Endometrium (tissue), 2 donors: Measurements from ENCODE around the gene TBC1D7.

Experiments used
- FAIRE-seq: peaks from 2 replicates; lab custom pipeline; 2012; peaks lifted over from hg19 to GRCh38; lab: Jason Lieb, UNC
- donor health status: control.
- donor health status: control.

Gene TBC1D7

DNA sequence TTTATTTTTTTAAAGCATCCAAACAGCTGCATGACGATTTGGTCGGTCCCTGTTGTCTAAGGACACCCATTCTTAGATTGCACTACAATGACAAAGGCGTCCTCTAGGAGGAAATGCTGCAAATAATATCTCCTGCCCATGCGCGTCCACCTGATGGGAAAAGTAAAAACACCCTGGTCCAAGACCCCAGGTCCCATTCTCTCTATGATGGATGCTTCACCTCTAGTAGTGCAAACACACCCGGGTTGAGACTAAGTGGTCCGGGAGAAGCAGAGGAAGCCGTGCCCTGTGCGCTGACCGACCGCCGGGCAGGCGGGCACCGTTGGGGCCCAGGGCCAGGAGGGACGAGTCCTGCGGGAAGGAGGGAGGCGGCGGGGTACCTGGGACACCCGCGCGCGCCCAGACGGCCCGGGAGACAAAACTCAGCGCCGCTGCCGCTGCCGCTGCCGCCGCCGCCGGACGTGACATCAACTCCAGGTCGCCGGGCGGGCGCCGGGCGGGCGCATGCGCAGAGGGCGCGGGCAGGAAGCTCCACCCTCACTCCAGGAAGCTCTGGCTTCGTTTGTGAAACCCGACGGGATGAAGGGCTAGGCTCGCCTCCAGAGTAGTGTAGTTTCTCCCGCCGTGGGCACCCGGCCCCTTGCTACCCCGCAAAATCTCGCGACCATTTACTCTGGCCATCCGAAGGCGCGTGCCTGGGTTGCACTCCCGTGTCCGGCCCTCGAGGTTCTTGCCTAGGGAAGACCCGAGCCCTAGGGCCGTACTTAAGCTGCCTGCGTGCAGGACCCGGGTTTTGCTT is at the start of gene TBC1D7:
TSS of gene TBC1D7 (minus strand) at position 462 of the 799 bp plus-strand sequence. CDS start 1,639 bp downstream, outside the sequence.
- FAIRE-seq: no peak

DNA sequence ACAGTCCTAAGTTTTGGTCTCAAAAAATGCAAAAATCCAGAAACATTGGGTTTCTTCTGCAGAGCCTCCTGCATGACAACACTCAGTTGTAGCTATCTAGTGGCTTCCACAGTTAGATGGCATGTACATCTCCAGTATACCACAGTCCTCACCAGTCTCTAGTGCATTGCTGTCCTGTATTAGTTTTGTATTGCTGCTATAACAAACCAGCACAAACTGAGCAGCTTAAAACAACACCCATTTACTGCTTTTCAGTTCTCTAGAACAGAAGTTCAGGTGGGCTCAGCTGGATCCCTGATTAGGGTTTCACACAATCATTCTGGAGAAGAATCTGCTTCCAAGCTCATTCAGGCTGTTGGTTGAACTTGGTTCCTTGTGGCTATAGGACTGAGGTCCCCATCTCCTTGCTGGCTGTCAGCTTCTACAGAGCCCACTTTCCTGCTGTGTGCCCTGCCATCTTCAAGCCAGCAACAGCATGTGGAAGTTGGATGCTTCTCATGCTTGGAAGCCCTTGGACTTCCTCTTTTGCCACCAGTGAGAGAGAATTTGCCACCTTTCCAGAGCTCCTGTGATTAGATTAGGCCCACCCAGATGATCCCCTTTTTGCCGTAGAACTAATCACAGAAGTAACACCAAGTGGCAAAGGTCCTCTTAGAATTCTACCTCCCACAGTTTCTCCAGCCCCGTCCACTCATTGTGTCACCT is 48.9 kb upstream of the TBC1D7 start:
- no peak for FAIRE-seq

GRCh38 chr6:13375360-13375878 is 47.1 kb upstream of the TBC1D7 start:
- no peak for FAIRE-seq

- no peak for FAIRE-seq
These were observed 45.6 kb upstream of the TBC1D7 start for GRCh38 chr6:13373919-13374318.

DNA sequence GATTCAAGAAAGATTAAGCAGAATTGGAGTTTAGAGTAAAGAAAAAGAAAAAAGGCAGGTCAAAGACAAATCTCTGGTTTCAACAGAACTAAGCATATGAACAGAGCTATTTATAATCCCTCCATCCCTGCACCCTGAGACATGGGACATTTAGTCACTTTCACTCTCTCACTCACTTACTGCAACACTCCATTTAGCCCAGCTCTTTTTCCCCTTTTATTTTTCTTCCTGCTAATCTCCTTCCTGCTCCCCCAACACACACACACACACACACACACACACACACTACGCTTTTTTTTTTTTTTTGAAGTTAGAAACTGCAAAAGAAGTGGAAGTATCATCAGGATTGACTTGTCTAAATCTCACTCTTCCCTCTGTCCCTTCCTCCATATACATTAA is 45.1 kb upstream of the TBC1D7 start:
- FAIRE-seq: no peak

GRCh38 chr6:13372688-13373487 is 44.6 kb upstream of the TBC1D7 start:
- FAIRE-seq: no peak

DNA sequence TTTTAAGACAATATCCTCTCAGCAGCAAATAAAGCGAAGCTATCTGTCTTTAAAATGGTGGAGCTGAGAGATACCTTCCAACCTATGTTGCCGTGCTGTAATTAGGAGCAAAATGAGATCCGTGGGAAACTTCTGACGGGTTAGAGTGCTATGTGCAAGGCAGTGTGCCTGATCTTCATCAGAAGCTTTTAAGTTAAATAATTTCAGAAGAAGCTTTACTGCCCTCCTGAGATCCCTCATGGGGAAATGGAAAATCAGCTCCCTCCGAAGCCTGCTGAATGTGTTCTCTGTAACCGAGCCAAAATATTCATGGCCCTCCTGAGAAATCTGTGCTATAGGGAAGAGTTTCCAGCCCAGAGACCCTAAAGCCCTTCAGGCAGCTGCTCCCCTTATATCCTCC is 43.7 kb upstream of the TBC1D7 start:
- no peak for FAIRE-seq

DNA sequence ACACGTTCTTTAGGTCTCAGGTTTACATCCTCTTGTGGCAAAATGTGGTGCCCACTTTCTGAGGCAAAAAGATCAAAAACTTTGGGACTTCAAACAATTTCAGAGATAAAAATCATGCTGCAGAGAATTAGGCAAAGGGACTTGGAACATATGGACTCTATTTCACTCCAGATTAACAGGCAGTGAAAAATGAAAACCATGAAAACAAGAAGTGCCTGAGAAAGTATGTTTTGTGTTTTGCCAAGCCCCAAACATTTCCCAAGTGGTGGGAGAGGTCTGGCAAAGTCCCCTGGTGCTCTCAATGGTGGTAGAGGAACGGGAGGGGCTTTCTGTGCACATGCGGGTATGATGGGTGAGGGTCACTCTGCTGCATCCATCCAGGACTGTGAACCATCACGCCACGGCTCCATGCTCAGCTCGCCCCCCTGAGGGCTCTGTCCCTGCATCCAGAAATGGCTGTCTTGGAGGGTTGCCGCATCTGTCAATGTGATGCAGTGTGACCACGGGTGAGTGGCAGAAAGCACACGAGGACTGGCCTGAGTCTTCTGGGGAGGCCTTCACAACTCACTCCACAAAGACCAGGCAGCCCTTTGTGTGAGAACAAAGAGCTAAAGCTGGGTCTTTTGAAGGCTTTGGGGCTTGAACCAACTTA is 43.2 kb upstream of the TBC1D7 start:
- FAIRE-seq: no peak

GRCh38 chr6:13370623-13371022 is 42.3 kb upstream of the TBC1D7 start:
- FAIRE-seq: no peak

DNA sequence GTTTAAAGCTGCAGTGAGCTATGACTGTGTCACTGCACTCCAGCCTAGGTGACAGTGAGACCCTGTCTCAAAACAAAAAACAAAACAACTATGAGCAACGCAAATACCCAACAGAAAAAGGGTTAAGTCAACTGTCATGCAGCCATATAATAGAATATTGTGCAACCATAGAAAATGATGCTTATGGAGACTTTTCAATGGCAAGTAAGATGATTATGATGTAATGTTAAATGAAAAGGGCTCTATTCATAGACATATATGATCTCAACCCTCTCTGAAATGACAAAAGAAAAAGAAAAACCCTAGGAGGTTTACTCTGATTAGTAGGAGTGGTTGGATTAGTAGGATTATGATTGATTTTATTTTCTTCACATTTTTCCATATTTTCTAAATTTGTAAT is 41.3 kb upstream of the TBC1D7 start:
- no peak for FAIRE-seq

DNA sequence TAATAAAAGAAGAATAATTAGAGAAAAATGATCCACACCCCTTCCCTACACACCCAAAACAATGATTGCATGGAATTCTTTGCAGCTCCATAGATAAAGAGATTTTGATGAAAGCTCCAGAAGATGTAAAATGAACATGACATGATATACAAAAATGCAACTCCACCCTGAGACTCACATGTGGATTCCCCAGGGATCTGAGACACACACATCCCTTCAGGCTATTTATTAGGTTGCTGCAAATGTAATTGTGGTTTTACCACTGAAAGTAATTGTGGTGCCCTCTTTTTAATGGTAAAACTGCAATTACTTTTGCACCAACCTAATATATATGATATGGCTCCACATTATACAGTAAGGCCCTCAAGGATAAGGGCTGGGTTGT is 40.4 kb upstream of the TBC1D7 start:
- no peak for FAIRE-seq

DNA sequence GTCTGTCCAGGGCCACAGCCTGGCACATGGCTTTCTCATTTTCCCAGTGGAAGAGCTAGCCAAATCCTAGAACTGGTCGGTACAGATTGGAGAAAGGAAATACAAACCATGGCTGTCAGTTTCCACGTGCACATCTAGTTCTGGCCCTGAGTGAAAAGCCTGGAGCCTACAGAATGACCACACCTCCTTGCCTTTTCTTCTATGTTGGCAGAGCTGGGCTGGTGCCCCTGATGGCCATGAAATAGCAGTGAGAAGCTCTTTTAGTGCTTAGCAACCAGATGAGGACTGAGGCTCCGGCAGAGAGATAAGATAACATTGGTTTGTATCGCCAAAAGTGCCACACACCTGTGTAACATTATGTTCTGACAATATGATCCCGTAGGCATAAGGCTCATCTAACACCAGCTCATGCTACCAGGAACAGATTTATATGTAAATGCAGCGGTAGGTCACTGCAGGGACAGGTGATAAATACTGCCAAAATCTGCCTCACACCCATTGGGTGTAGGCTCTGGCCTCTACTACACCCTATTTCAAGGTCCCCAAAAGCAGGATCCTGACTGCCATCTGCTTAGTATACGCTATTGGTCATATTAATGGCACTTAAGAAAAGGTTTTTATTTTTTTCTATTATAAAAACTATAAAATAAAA is 39.9 kb upstream of the TBC1D7 start:
- no peak for FAIRE-seq

GRCh38 chr6:13367396-13367795 is 39.1 kb upstream of the TBC1D7 start:
- no peak for FAIRE-seq

DNA sequence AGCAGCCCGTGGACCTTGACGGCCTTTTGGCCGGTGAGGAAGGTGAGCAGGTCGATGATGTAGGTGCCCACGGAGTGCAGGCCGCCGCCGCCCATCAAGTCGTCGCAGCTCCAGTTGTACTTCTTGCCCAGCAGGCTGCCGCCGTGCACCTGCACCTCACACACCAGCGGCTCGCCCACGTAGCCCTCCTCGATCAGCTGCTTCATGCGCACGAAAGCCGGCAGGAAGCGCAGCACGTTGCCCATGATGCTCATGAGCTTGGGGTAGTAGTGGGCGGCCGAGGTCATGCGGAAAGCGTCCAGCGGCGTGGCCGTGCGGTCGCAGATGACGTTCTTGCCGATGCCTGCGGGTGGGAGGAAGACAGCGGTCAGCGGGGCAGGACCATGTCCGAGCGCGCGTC is 37.0 kb upstream of the TBC1D7 start:
- no peak for FAIRE-seq

- FAIRE-seq: no peak
These were observed 36.5 kb upstream of the TBC1D7 start for GRCh38 chr6:13364842-13365241.

DNA sequence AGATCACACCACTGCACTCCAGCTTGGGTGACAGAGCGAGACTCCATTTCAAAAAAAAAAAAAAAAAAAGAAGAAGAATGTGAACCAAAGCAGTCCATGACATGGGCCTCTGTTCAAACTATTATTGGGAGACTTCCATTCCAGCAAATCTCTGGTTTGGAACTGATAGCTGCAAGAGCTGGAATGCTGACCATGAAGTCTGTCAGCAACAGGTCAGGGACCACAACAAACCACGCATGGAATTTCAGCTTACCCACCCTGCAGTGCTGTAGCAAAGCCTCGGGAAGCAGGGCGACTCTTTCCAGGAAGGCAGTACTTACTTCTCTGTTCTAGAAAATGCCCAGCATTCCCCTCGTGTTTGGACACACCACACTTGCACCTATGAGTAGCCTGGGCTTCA is 34.1 kb upstream of the TBC1D7 start:
- FAIRE-seq: no peak

DNA sequence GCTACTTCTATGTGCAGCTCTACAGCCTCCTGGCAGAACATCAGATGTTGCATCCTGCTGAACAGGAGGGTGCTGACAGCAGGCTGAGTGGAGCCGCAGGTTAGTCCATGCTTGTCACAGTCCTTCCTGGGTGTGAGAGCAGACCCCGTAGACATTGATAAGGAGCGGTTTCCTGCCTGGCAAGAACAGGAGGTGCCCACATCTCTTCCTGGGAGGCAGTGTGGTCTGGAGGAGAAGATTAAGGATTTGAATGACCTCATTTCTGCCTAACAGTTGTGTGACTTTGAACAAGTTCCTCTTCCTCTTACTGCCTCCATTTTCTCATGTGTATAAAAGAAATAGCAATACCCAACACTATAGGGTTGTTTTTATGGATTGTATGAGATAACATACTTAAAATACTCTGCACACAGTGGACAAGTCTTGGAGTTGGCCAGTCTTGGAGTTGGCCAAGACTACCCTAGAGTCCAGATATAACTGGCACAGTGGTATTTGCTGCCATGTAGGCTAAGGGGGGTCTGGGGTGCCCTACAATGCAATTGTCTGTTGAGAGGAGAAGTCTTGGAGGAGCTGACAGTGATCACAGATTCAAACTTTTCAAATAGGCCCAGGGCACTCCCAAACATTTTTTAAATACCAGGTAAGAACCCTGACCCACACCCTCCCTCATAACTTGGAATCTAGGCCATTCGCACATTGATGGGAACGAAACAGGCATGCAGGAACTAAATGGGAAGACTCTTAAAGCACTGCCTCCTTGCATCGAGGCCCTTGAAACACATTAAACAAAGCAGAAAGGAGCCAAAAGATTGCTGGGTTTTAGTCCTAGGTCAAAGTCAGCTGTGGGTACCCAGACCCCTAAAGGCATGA is 32.6 kb upstream of the TBC1D7 start:
- no peak for FAIRE-seq

DNA sequence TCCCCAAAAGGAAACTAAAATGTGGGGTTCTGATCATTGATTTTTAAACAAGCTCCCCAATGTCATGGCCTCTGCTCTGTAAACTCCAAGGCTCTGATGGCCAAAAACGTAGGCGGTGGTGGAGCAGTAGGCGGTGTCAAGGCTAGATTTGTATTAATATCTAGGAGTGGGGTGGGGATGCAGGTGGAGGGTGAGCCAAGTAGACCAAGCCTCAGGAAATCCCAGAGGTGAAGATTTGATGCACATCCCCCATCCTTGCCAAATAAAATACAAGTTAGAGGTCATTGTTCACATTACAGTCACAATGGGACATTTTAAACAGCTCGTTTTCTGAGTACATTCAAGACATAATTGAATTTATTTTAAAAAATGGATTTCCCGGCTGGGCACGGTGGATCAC is 30.9 kb upstream of the TBC1D7 start:
- FAIRE-seq: no peak

GRCh38 chr6:13358511-13358910 is 30.2 kb upstream of the TBC1D7 start:
- FAIRE-seq: no peak

DNA sequence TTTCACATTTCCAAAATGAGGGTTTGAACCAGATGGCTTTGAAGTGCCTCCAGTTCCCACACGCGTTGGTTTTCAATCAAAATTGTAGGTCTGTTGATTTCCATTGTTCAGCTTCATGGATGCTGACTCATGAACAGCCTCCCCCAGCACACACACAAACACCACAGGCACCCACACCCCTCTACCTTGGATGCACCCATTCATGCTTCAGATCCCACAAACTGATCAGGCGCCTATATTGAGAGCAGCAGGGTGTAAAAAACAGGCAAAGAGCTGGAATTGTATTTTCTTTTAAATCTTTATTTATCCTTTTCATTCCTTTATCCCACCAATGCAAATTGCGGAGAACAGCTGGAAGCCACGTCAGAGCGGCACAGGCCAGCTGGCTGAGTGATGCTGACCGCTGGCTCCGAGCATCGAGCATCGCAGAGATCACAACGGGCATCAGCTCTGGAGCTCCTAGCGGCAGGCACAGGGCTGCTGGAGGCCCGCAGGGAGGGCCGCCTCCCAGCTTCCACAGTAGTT is 29.3 kb upstream of the TBC1D7 start:
- no peak for FAIRE-seq
